Retina (tissue), 1 donor: Measurements from ENCODE around the gene IZUMO4.
"Not testable (repeated sequence)": the region's sequence is repeated elsewhere in the genome, so short reads cannot be mapped to it uniquely, and the experiment has no call there.

Experiments used
- DNase-seq: peaks from one replicate; pipeline ENCODE4 v3.0.0-alpha.2; 2016

The IZUMO4 gene

GRCh38 chr19:2110822-2111221, 14.1 kb downstream of the IZUMO4 start:
- DNase-seq, result no peak

- no peak for DNase-seq
Measured at GRCh38 chr19:2111425-2111824, 14.7 kb downstream of the IZUMO4 start.

- DNase-seq, result no peak
Measured at GRCh38 chr19:2111886-2112285, 15.2 kb downstream of the IZUMO4 start.

- DNase-seq, result no peak
Measured at GRCh38 chr19:2112516-2113320, 16.0 kb downstream of the IZUMO4 start.

- no peak for DNase-seq
Measured at GRCh38 chr19:2113439-2114211, 16.9 kb downstream of the IZUMO4 start.

GRCh38 chr19:2114218-2114617, 17.5 kb downstream of the IZUMO4 start:
- DNase-seq, result no peak

- no peak for DNase-seq
Measured at GRCh38 chr19:2114821-2115220, 18.1 kb downstream of the IZUMO4 start.

- DNase-seq, result no peak
Measured at GRCh38 chr19:2115324-2115723, 18.6 kb downstream of the IZUMO4 start.

- no peak for DNase-seq
Measured at GRCh38 chr19:2115911-2116426, 19.3 kb downstream of the IZUMO4 start.

- DNase-seq, result no peak
Measured at GRCh38 chr19:2116507-2116906, 19.8 kb downstream of the IZUMO4 start.

GRCh38 chr19:2117215-2117960, 20.7 kb downstream of the IZUMO4 start:
- DNase-seq, result no peak

GRCh38 chr19:2118438-2118837, 21.7 kb downstream of the IZUMO4 start:
- DNase-seq, result no peak

- no peak for DNase-seq
Measured at GRCh38 chr19:2119921-2120785, 23.4 kb downstream of the IZUMO4 start.

GRCh38 chr19:2120821-2121220, 24.1 kb downstream of the IZUMO4 start:
- DNase-seq, result no peak

- no peak for DNase-seq
Measured at GRCh38 chr19:2121416-2122051, 24.8 kb downstream of the IZUMO4 start.

- no peak for DNase-seq
Measured at GRCh38 chr19:2122251-2122650, 25.5 kb downstream of the IZUMO4 start.

- DNase-seq, result no peak
Measured at GRCh38 chr19:2122982-2123381, 26.3 kb downstream of the IZUMO4 start.

- DNase-seq, result no peak
Measured at GRCh38 chr19:2123682-2124387, 27.1 kb downstream of the IZUMO4 start.

GRCh38 chr19:2126879-2127518, 30.3 kb downstream of the IZUMO4 start:
- DNase-seq, result no peak

- DNase-seq, result no peak
Measured at GRCh38 chr19:2127758-2128157, 31.0 kb downstream of the IZUMO4 start.

GRCh38 chr19:2128252-2128651, 31.5 kb downstream of the IZUMO4 start:
- not testable (repeated sequence) for DNase-seq
